Dendritic cell treated with granulocyte-macrophage colony-stimulating factor and Interleukin-4, amounts not matched to agents 40 ng/mL and 50 ng/mL, for 4 days (primary cell): ENCODE results near the gene NR2E1.

Experiments
- H3K27ac Mint-ChIP-seq: one replicate; pipeline ENCODE4 v1.8.0; 2022; ENCODE audit warnings: mild to moderate bottlenecking, mixed read lengths
- H3K27me3 Mint-ChIP-seq: one replicate; pipeline ENCODE4 v1.8.0; 2022; ENCODE audit warnings: mild to moderate bottlenecking, mixed read lengths
- H3K36me3 Mint-ChIP-seq: one replicate; pipeline ENCODE4 v1.8.0; 2022; ENCODE audit warnings: low read depth, mixed read lengths
- H3K4me1 Mint-ChIP-seq: one replicate; pipeline ENCODE4 v1.8.0; 2022; ENCODE audit warnings: low read depth, mixed read lengths
- H3K4me3 Mint-ChIP-seq: one replicate; pipeline ENCODE4 v1.8.0; 2022; ENCODE audit warnings: mild to moderate bottlenecking, moderate library complexity, mixed read lengths
- H3K9me3 Mint-ChIP-seq: one replicate; pipeline ENCODE4 v1.8.0; 2022; ENCODE audit warnings: mixed read lengths
- intact Hi-C: fragments of 100-400 bp; cut with micrococcal nuclease; formaldehyde crosslinking; loops from one replicate; pipeline ENCODE4 v1.15.0; 2022

NR2E1 gene

GRCh38 chr6:108235127-108235526, 69.3 kb downstream of the NR2E1 start:
- Mint-ChIP-seq H3K4me3 (no peak overlapping the region), H3K27ac (no peak overlapping the region), H3K27me3 (no peaks in the 10 kb centered on the region), H3K36me3 (peaks cover 48% of the 10 kb centered on the region), H3K9me3 (no peaks in the 10 kb centered on the region), H3K4me1 (no peaks in the 10 kb centered on the region)
- intact Hi-C loops, result no loop called here

DNA sequence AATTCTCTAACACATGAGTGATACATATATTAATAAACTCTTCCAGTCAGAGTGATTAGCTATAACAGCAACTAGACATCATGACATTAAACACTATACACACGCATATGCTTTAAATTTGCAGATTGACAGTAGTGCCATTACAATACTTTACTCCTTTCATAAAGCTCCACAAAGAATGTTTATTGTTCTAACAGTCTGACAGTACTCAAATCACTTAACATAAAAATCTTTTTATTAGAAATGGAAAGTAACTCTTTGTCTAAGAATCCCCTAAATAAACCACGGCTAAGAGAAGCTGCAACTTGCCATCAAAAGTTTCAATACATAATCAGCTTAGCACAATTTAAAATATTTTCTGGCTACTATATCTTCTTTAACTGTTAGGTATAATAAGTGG, 71.0 kb downstream of the NR2E1 start:
- intact Hi-C loops, result no loop called here
- Mint-ChIP-seq H3K27ac (no peak overlapping the region), H3K27me3 (no peaks in the 10 kb centered on the region), H3K4me1 (no peaks in the 10 kb centered on the region), H3K36me3 (peaks cover 61% of the 10 kb centered on the region), H3K4me3 (no peak overlapping the region), H3K9me3 (peaks cover 1% of the 10 kb centered on the region)

- Mint-ChIP-seq H3K4me1 (no peaks in the 10 kb centered on the region), H3K27ac (no peak overlapping the region)
- intact Hi-C loops, result no loop called here
These were observed 72.5 kb downstream of the NR2E1 start for GRCh38 chr6:108238322-108238721.

More at GRCh38 chr6:108238322-108238721, 72.5 kb downstream of the NR2E1 start:
- H3K9me3 Mint-ChIP-seq, result peaks cover 11% of the 10 kb centered on the region
- H3K4me3 Mint-ChIP-seq, result no peak overlapping the region
- H3K27me3 Mint-ChIP-seq, result no peaks in the 10 kb centered on the region
- peaks cover 74% of the 10 kb centered on the region for H3K36me3 Mint-ChIP-seq
